ENCODE data around the gene NPY5R. TPM values are rescaled to one million over a fixed set of nuclear protein-coding genes. Genes with fewer than 3 reads are reported as not detected.
A peak's percentile ranks its signal among the peaks of the same experiment; 100 is the strongest.

Gene NPY5R
- total RNA-seq = under 1 TPM in 1 of 2 donors, not detected in 1; 0.29 TPM
- under 1 TPM in 2 of 6 donors, not detected in 4; 0.08 to 0.13 TPM for polyA plus RNA-seq (ENCODE audit: insufficient read length in 6 of 6)
- long read RNA-seq, donor 1 = 0 reads
- long read RNA-seq, donor 2 = 0 reads
- long read RNA-seq, donor 3 = 0 reads
- long read RNA-seq, donor 4 = 0 reads
- long read RNA-seq, donor 5 = 0 reads
- long read RNA-seq, donor 6 = 0 reads
- long read RNA-seq, donor 7 = 0 reads
- long read RNA-seq, donor 8 = 0 reads
- long read RNA-seq, donor 9 = 0 reads
- long read RNA-seq, donor 10 = 0 reads
- long read RNA-seq, donor 11, transcript NPY5R-202 (1 exons, 1,418 nt) = major isoform, 10 of 14 reads
- long read RNA-seq, donor 11, partial matches to known transcripts = 0 of 14 reads
- long read RNA-seq, donor 11, other reads (novel, unspliced or antisense) = 0 of 14 reads
- long read RNA-seq, donor 12 = 0 reads

DNA sequence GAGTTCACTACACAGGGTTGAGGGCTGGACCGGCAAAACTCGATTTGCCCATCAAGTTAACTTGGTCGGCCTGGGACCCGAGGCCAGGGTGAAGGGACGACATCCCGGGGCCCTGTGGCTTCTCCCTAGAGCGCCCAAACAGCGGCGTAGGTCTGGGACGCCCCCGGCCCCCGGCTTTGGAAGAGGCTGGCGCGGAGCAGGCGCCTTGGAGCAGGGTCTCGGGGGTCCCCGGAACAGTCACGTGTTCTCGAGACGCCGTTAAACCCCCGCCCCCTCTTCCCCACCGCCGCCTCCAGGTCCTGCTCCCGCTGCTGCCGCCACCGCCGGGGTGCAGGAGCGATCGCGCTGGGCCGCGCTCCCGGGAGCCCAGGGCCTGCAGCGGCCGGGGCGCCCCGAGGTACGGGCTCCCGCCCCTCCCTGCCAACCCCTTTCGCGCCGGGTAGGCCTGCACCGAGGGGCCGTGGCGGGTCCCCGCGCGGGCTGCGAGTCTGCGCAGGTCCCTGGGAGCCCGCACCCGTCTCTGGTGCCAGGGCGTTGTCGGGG is at the start of gene NPY5R:
Gene NPY5R (plus strand): TSS at position 289 of the 543 bp plus-strand sequence. CDS start 6,382 bp downstream, outside the sequence.
- Histone ChIP-seq H3K9me3 (no peaks in the 10 kb centered on the region), H3K27me3 (peaks cover 57 to 81% of the 10 kb centered on the region in 2 donors), H3K27ac (no peak within 1 kb of the TSS), H3K4me1 (peaks cover 9 to 14% of the 10 kb centered on the region in 2 donors), H3K36me3 (no peaks in the 10 kb centered on the region), H3K4me3 (peak within 1 kb of the TSS in 1 of 2 donors; percentile 13)
- ATAC-seq (peak; percentile 64), DNase-seq (peak in 1 of 4 donors; percentile 62)
- intact Hi-C loops (cut with DNase I) = no loop called here
- TF ChIP-seq, protein P1, sequence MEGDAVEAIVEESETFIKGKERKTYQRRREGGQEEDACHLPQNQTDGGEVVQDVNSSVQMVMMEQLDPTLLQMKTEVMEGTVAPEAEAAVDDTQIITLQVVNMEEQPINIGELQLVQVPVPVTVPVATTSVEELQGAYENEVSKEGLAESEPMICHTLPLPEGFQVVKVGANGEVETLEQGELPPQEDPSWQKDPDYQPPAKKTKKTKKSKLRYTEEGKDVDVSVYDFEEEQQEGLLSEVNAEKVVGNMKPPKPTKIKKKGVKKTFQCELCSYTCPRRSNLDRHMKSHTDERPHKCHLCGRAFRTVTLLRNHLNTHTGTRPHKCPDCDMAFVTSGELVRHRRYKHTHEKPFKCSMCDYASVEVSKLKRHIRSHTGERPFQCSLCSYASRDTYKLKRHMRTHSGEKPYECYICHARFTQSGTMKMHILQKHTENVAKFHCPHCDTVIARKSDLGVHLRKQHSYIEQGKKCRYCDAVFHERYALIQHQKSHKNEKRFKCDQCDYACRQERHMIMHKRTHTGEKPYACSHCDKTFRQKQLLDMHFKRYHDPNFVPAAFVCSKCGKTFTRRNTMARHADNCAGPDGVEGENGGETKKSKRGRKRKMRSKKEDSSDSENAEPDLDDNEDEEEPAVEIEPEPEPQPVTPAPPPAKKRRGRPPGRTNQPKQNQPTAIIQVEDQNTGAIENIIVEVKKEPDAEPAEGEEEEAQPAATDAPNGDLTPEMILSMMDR (IDR thresholded peaks at IDR 0.05) = no peak

DNA sequence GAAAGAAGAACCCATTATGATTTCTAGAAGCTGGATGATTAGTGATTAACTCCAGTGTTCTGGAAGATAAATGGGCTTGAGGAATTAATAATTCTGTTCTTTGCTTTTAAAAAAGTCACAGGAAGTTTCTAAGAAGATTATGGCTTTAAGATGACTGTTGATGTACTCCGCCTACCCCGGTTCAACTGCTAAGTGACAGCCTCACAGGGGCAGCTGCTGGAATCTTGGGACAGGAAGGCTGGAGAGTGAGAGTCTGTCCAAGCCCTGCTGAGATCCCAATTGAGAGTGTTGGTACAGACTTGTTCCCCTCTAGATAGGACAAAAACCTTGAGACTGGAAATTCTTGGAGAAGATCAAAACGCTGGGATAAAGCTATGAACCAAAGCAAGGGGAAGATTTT is 48.6 kb upstream of the NPY5R start:
- TF ChIP-seq, protein P1 (IDR thresholded peaks at IDR 0.05) = no peak
- H3K4me3 ChIP-seq = no peak overlapping the region
- no peaks in the 10 kb centered on the region for H3K4me1 ChIP-seq
- no peak overlapping the region for H3K27ac ChIP-seq
- intact Hi-C loops (cut with DNase I) = no loop called here
- no peak for DNase-seq
- ATAC-seq = no peak
- no peaks in the 10 kb centered on the region for H3K9me3 ChIP-seq
- H3K27me3 ChIP-seq = no peaks in the 10 kb centered on the region
- no peaks in the 10 kb centered on the region for H3K36me3 ChIP-seq

DNA sequence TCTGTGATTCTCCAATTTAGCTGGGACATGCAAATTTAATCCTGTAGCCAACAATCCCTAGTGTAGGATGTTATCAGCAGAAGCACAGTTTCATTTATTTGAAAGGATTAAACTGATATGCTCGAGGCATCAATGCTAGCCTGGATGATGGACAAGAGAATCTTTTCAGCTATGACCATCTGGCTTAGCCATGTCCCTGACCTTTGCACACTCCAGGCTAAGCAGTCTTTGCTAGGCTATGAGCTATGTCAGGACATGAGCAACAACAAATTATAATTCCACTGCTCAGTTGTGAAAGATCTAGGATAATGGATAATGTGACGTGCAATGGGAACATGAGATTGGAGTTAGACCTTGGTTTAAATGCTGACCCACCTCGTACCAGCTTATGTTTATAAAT is 43.2 kb upstream of the NPY5R start:
- TF ChIP-seq, protein P1 (IDR thresholded peaks at IDR 0.05) = no peak
- intact Hi-C loops (cut with DNase I) = no loop called here
- ATAC-seq = no peak
- H3K9me3 ChIP-seq = no peaks in the 10 kb centered on the region
- no peaks in the 10 kb centered on the region for H3K4me1 ChIP-seq
- no peak for DNase-seq
- no peak overlapping the region for H3K4me3 ChIP-seq
- H3K36me3 ChIP-seq = no peaks in the 10 kb centered on the region
- H3K27me3 ChIP-seq = no peaks in the 10 kb centered on the region
- H3K27ac ChIP-seq = no peak overlapping the region

DNA sequence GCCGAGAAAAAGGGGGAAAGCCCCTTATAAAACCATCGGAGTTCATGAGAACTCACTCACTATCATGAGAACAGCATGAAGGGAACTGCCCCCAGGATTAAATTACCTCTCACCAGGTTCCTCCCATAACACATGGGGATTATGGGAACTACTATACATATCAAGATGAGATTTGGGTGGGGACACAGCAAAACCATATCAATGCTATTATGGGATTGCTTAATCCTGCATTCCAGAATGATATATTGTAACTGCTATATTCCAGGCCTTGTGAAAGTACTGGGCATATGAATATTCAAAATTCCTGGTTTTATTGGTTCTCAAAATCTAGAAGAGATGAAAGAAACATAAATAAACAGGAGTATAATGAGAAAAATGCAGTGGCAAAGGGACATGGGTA is 40.6 kb upstream of the NPY5R start:
- Histone ChIP-seq H3K4me3 (no peak overlapping the region), H3K27ac (no peak overlapping the region), H3K27me3 (no peaks in the 10 kb centered on the region), H3K4me1 (no peaks in the 10 kb centered on the region), H3K36me3 (no peaks in the 10 kb centered on the region), H3K9me3 (no peaks in the 10 kb centered on the region)
- TF ChIP-seq, protein P1 (IDR thresholded peaks at IDR 0.05) = no peak
- DNase-seq (no peak), ATAC-seq (no peak)
- intact Hi-C loops (cut with DNase I) = no loop called here

DNA sequence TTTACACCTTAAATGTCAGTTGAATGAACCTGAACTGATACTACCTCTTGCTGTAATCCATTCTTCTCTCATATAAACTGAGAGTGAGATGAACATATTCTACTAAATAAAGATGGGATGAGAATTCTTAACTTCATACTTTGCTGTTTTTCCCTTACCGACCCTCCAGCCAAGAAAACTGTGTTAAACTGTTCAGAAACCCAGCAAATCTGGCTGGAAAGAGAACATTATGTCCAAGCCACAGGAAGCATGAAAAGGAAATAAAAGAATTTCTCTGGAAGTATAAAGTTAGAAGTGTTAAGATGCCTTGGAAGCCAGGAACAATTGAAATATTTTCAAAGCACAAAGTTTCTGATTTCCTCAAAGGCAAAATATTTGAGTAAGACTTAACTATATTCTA is 34.2 kb upstream of the NPY5R start:
- intact Hi-C loops (cut with DNase I) = no loop called here
- no peaks in the 10 kb centered on the region for H3K36me3 ChIP-seq
- no peak for ATAC-seq
- H3K27ac ChIP-seq = no peak overlapping the region
- TF ChIP-seq, protein P1 (IDR thresholded peaks at IDR 0.05) = no peak
- DNase-seq = no peak
- H3K9me3 ChIP-seq = no peaks in the 10 kb centered on the region
- H3K4me1 ChIP-seq = no peaks in the 10 kb centered on the region
- no peaks in the 10 kb centered on the region for H3K27me3 ChIP-seq
- H3K4me3 ChIP-seq = no peak overlapping the region
